HG02571 (cell line): ENCODE data around the gene CHML.
A peak's percentile ranks its signal among the peaks of the same experiment; 100 is the strongest.
"Not testable (repeated sequence)": the region's sequence is repeated elsewhere in the genome, so short reads cannot be mapped to it uniquely, and the experiment has no call there.

Source experiments
- ATAC-seq: cut with Tn5 transposase; IDR thresholded peaks from one replicate; pipeline ENCODE4 v1.9.1; 2021; ENCODE audit warnings: mild to moderate bottlenecking, moderate library complexity; ENCODE audit not compliant: unreplicated experiment

The CHML gene

GRCh38 chr1:241640149-241640866 is at the start of gene CHML, which contains the start of gene OPN3:
Gene CHML (minus strand): TSS chr1:241640369. CDS start chr1:241635766, 4,603 bp downstream.
Gene OPN3 (minus strand): TSS chr1:241640369. CDS start chr1:241640254, 115 bp downstream.
- peak; percentile 88 for ATAC-seq

GRCh38 chr1:241688940-241689368 is 48.8 kb upstream of the CHML start:
- ATAC-seq = no peak

- ATAC-seq = no peak
Observed at GRCh38 chr1:241684108-241684507, 43.9 kb upstream of the CHML start.

GRCh38 chr1:241682921-241683320 is 42.8 kb upstream of the CHML start:
- ATAC-seq = no peak

GRCh38 chr1:241681861-241682448 is 41.8 kb upstream of the CHML start:
- not testable (repeated sequence) for ATAC-seq

GRCh38 chr1:241679961-241680360 is 39.8 kb upstream of the CHML start:
- no peak for ATAC-seq

DNA sequence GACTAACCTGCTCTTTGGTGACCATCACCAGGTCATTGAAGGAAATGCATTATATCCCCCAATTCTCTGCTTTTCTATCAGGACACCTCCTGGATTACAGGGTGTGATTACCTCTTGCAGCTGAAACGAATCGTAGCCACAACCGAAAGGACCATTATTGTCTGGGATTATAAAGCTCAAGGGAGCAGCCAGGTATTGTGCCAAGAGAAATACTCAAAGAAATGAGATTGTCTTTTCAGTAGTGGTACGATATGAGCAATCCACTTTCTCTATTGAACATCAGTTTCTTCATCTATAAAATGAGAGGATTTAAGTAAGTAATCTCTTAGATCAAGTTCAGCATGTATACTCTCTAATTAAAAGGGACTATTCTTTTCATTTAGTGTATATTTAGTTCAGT is 39.2 kb upstream of the CHML start:
- ATAC-seq = no peak

DNA sequence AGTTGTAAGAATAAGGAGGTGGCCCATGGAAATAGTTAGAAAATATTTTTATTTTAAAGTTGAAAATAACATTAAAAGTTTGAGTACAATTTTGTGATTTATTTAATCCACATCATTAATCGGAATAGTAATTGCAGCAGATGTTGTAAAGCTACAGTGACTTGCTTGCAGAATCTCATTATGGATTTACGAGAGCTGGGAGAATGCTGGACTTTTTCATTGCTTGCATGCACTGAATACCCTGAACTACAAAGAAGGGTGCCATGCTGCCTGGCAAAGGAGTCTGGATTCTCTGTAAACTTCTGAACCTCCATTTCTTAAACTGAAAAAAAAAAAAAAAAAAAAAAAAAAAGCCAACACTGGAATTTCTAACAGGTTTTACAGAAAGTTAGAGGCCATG is 38.4 kb upstream of the CHML start:
- no peak for ATAC-seq

GRCh38 chr1:241677201-241677600 is 37.0 kb upstream of the CHML start:
- ATAC-seq = peak; percentile 94

DNA sequence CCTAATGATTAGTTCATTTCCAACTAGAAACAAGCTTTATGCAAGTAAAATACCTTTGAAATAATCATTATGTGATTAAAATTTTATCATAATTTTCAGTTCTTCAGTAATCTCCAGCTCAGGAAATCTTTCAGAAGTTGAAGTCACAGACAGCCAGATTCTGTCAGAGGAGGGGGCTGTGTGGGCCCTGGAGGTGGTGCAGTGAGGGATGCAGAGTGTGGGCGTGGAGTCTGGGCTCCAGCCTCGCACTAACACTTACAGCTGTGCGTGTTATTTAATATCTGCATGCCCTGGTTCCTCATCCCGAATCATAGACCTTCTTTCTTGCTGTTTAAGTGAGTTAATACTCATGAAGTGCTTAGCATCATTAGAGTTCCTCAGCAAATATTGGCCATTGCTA is 35.8 kb upstream of the CHML start:
- ATAC-seq = no peak

DNA sequence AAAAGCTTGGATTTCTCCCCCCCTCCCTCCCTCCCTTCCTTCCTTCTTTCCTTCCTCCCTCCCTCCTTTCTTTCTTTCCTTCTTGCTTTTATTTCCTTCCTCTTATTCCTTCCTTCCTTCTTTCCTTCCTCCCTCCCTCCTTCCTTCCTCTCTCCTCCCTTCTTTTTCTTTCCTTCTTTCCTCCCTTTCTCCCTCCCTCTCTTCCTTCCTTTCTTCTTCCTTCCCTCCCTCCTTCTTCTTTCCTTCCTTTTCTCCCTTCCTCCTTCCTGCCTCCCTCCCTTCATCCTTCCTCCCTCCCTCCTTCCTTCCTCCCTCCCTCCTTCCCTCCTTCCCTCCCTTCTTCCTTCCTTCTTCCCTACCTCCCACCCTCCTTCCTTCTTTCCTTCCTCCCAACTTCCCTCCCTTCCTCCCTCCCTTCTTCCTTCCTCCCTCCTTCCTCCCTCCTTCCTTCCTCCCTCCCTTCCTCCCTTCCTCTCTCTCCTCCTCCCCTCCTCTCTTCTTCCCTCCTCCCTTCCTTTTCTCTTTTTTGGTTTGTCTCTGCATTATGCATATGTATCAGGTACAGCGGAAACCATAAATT is 34.7 kb upstream of the CHML start:
- no peak for ATAC-seq

DNA sequence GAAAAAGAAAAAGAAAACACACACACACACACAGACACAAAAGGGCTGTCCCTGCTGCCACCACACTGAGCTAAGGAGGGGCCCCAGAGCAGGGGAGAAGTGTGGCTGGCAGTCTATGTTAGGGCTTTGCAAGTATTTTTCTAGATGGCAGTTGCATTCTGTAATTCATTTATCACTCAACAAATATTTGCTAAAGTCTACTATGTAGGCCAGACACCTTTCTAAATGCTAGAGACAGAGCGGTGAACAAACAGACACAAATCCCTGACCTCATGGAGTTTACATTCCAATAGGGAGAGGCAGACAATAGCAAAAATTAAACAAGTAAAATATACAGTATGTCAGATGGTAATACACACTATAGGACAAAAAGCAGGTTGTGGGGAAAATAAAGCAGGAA is 32.1 kb upstream of the CHML start:
- ATAC-seq = no peak

- ATAC-seq = no peak
Observed at GRCh38 chr1:241666419-241666818, 26.2 kb upstream of the CHML start.

- ATAC-seq = no peak
Observed at GRCh38 chr1:241660424-241660972, 20.3 kb upstream of the CHML start.

DNA sequence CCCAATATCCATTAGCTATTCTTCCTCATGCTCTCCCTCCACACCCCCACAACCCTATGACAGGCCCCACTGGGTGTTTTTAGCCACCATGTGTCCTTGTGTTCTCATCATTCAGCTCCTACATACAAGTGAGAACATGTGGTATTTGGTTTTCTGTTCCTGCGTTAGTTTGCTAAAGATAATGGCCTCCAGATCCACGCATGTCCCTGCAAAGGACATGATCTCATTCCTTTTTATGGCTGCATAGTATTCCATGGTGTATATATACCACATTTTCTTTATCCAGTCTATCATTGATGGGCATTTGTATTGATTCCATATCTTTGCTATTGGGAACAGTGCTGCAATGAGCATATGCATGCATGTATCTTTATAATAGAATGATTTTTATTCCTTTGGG is 18.8 kb upstream of the CHML start:
- ATAC-seq = not testable (repeated sequence)

- ATAC-seq = no peak
Observed at GRCh38 chr1:241658081-241658793, 18.1 kb upstream of the CHML start.

- ATAC-seq = no peak
Observed at GRCh38 chr1:241654641-241655040, 14.5 kb upstream of the CHML start.

DNA sequence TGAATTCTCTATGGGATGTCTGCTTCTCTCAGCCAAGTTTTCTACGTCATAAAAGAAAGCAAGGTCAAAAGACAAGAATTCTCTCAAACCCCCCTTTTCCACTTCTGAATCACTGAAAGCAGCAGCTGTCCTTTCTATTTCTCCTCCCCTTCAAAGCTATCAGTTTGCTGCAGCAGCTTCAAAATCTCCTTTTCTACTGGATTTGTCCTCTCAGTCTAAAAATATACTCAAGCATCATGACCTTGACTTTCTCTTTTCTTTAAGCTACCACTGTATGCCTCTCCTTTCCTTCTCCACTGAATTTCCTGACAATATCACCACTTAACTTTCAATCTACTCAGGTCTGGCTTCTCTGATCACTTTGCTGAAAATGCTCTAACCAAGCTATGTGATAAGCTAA is 13.8 kb upstream of the CHML start:
- no peak for ATAC-seq

GRCh38 chr1:241652012-241652411 is 11.8 kb upstream of the CHML start, which contains the start of gene WDR64:
Gene WDR64 (plus strand): TSS chr1:241652281. CDS start chr1:241652485, 204 bp downstream.
- ATAC-seq = no peak

DNA sequence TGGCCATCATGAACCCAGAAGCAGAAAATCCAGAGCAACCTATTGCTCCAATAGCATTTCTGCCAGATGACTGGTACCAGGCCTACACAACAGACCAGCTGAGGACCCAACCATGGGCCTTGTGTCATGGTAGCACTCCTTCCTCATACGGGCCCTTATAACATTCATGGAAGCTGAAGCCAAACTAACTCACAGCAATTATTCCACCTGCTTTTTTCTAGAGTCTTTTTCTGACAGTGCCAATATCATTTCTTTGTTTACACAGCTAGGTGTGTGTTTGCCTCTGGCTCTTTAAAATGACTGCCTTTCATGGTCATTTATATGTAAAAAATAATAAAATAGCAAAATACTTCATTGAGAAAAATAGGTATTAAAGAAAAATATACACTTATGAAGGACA is 8.0 kb upstream of the CHML start:
- ATAC-seq = no peak

DNA sequence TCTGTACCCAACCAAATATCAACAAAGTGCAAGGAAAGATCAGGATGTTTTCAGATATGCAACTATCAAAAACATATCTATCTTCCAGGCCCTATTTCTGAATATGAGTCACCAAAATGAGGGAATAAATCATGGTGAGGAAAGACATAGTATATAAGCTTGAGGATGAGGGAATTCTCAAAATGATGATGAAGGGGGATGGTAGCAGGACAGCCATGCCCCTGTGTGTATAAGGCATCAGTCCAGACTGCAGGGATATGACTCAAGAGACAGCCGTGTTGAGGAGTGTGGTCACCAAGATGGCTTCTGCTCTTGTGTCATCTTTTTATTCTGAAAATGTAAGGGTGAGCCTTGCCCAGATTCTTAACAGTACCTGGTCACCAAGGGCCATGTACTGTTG is 7.5 kb upstream of the CHML start:
- no peak for ATAC-seq
